Activated gamma-delta T cell treated with anti-CD3 and anti-CD28 coated beads, Interleukin-2, amount 50 U/mL, for 16 hours (primary cell): ENCODE data around the gene HABP2.

ENCODE experiments used
- DNase-seq: peaks from one replicate; pipeline ENCODE4 v3.0.0-alpha.2; 2020; ENCODE audit warnings: low read depth

The HABP2 gene

GRCh38 chr10:113557903-113558321 is 5.1 kb downstream of the HABP2 start:
- no peak for DNase-seq

- no peak for DNase-seq
Observed at GRCh38 chr10:113560071-113560470, 7.2 kb downstream of the HABP2 start.

GRCh38 chr10:113561214-113561613 is 8.4 kb downstream of the HABP2 start:
- no peak for DNase-seq

DNA sequence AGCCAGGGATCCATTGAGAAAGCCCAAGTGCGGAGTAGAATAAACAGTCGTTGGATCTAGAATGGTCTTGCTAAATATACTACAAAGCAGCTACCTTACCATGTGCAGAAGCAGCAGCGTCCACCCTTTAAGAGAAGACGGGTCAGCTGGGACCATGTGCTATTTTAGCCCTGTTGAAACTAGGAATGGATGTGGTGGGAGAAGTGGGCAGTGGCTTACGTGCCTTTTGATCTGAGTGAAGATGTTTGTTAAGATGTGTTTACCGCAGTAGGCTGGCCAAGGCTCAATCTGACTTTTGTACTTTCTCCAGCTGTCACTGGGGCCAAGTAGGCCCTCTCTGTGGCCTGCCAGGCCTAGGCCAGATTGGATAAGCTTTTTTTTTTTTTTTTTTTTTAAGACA is 9.2 kb downstream of the HABP2 start:
- no peak for DNase-seq

- DNase-seq: no peak
Observed at GRCh38 chr10:113562704-113563103, 9.9 kb downstream of the HABP2 start.

DNA sequence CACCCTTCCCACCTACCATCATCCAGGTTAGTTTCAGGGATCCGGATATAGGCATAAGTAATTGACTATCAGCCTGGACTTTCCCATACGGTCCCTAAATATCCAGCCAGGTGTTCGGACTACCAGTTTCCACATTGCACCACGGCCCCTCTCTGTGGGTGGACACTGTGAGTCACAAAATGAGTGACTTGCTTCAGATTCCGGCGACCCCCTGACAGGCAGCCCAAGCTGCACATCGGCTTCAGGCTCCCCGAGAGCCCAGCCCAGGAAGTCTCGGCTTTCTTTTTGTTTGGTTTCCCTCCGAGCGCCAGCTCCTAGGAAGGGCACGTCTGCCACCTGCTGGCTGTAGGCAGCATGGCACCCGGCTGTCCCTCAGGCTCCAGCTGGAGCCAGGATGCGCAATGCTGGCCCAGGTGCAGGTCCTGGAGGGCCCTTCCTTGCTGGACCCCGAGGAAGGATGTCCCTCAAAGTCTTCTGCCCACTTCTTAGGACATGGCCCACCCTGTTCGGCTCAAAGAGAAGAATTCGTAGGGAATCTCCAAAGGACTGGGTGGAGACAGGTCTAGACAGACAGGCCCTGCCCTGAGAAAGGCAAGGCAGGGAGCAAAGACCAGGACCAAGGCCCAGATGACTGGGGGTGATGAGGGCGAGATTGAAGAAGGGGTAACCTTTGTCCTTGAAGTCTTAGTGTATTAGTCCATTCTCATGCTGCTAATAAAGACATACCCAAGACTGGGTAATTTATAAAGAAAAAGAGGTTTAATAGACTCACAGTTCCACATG is 10.6 kb downstream of the HABP2 start:
- peak; percentile 32 for DNase-seq

DNA sequence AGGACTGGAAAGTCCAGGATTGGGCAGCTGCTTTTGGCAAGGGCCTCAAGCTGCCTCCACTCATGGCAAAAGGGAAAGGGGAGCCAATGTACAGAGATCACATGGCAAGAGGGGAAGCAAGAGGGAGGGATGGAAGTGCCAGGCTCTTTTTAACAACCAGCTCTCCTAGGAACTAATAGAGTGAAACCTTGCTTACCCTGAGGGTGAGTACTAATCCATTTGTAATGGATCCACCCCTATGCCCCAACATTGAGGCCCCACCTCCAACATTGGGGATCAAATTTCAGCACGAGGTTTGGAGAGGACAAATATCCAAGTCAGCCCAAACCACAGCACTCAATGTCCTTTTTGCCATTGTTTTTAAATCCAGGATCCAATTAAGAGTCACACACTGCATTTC is 12.5 kb downstream of the HABP2 start:
- DNase-seq: no peak

DNA sequence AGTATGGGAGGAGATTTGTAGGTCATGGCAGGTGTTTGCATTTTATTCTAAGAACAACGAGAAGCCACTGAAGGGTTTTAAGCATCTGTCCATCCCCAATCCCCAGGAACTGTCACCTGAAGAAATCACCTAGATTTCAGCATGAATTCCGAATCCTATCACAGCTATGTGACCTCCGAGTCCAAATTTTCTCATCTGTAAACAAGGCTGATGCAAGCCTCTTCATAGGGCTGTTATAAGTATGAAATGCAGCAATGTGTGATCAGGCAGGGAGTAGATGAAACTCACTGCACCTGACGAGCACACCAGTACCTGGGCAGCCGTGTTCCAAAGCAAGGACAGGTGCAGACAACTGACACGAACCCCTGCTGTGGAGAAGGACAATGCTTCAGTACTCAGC is 14.0 kb downstream of the HABP2 start:
- no peak for DNase-seq

GRCh38 chr10:113569576-113569975 is 16.7 kb downstream of the HABP2 start:
- DNase-seq: no peak

- no peak for DNase-seq
Observed at GRCh38 chr10:113572520-113573290, 19.9 kb downstream of the HABP2 start.

GRCh38 chr10:113573368-113573767 is 20.5 kb downstream of the HABP2 start:
- DNase-seq: no peak

DNA sequence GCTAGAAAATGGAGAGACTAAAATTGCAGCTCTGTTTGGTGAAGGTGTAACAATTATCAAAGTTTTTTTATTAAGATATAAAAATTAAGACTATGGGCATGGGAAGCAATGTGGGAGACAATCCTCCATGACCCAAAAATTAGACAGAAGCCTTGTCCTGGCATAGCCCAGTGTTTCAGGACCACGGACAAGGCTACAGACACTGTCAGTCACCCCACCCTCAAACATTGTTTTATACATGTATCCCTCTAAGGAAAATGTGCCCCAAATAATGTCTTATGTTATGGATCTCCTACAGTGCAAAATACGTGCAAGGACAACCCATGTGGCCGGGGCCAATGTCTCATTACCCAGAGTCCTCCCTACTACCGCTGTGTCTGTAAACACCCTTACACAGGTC is 24.0 kb downstream of the HABP2 start:
- no peak for DNase-seq

DNA sequence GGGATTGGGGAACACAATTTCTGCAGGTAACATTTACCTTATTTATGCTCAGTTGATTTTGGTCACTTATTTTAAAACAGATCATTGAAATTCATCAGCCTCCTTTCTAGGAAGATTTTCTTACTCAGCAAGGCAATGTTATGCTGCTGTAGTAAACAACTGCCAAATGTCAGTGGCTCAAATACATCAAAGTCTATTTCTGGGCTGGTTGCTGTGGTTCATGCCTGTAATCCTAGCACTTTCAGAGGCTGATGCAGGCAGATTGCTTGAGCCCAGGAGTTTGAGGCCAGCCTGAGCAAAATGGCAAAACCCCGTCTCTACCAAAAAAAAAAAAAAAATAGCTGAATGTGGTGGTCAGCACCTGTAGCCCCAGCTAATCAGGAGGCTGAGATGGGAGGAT is 25.9 kb downstream of the HABP2 start:
- DNase-seq: no peak

DNA sequence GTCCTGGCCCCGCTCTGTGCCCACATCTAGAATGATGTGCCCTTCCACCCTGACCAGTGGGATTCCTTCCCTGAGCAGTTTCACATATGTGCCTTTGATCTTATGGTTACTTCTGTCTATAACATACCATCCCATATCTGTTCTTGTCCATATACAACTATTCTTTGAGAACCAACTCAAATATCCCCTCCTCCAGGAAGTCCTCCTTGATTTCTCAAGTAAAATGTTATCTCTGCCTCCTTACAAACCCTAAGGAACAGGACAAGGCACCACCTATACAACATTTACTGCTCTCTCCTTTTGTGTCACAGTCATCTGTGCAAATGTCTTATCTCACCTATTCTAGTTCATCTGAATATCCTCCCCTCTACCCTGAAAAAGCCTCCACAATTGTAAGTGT is 28.2 kb downstream of the HABP2 start:
- DNase-seq: no peak

- DNase-seq: no peak
Observed at GRCh38 chr10:113583571-113583970, 30.7 kb downstream of the HABP2 start.

GRCh38 chr10:113585949-113586348 is 33.1 kb downstream of the HABP2 start:
- DNase-seq: no peak

- DNase-seq: no peak
Observed at GRCh38 chr10:113589201-113589770, 36.4 kb downstream of the HABP2 start.

- no peak for DNase-seq
Observed at GRCh38 chr10:113590581-113590980, 37.7 kb downstream of the HABP2 start.

DNA sequence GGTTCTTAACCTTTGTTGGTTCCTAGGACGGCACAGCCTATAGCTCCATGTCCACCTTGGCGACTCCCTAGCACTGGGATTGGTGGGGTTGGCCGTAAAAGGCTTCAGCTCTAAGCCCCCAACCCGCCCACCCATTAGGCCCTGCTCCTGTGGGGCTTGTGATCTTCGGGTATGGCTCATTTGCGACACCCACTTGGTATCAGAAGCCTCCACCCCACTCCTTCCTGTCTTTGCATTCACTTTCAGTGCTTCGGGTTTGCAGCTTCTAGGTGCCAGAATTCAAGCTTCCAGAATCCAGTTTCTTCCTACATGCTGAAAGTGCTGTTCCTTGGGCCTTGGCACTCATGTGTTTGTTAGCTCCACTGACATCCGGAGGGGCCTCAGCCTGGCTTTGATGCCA is 39.5 kb downstream of the HABP2 start:
- DNase-seq: no peak

DNA sequence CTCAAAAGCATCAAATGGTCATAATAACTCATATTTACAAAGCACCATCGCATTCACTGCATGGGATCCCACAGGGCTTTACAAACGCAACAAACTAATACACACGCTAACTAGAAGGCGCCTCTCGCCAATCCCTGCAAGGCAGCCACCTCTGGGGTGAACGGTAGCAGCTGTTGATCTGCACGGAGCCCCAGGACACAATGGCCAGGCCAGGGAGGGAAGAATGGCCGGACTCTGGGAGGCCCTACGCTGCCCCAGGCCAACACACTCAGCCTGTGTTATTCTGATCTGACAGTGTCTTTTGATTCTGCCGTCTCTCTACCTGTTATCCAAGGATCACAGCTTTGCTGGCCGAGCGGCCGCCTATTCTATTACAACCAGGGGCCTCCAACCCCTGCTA is 41.8 kb downstream of the HABP2 start:
- DNase-seq: no peak

DNA sequence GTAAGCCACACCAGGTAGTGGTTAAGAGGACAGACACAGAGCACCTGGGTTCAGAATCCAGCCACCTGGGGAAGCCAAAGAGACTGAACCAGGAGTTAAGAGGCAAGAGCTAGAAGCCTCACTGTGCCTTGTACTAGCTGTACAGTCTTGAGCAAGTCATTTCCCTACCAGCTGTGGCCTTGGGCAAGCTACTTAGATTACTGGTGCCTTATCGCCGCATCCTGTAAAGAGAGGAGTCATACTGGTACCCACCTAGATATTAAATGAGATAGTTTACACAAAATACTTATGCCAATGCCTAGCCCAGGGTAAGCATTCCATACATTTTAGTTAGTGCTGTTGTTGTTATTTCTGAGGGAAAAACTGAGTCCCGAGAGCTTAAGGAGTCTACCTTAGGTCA is 47.7 kb downstream of the HABP2 start:
- no peak for DNase-seq

- DNase-seq: no peak
Observed at GRCh38 chr10:113603057-113603777, 50.4 kb downstream of the HABP2 start.

GRCh38 chr10:113604572-113604971 is 51.7 kb downstream of the HABP2 start:
- no peak for DNase-seq
